OCI-LY3 (cell line): ENCODE data around the gene TMEM169.

ENCODE experiments used
- EZH2phosphoT487 ChIP-seq: fragments of 200-600 bp; shearing (Covaris generic); IDR thresholded peaks from 2 replicates; pipeline ENCODE4 v1.6.1; 2018; ENCODE audit warnings: antibody characterized with exemption, mixed run types, low read depth
- TF ChIP-seq, protein P1 (sequence below): fragments of 200-600, 300-600 bp; sonication (generic); IDR thresholded peaks from 2 replicates; pipeline ENCODE4 v1.5.1; 2014; ENCODE audit warnings: antibody characterized with exemption, low read length, low read depth

DNA sequence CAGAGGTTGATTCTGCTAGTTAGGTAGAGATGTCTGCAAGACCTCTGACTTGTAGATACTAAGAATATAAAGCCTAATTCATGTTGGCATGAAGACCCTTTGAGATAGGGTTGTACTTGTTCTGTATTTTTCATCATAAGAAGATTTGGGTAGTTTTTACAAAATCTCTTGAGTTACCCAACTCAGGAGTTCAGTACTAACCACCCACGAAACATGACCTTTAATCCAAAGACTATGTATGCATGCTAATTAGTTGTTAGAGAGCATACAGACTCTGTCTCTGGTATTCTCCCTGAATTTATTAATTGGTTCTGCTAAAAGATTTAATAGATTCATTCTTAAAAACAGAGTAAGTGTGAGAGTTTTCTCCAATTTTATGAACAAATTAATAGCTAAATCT lies 17.1 kb upstream of the TMEM169 start:
- TF ChIP-seq, protein P1, sequence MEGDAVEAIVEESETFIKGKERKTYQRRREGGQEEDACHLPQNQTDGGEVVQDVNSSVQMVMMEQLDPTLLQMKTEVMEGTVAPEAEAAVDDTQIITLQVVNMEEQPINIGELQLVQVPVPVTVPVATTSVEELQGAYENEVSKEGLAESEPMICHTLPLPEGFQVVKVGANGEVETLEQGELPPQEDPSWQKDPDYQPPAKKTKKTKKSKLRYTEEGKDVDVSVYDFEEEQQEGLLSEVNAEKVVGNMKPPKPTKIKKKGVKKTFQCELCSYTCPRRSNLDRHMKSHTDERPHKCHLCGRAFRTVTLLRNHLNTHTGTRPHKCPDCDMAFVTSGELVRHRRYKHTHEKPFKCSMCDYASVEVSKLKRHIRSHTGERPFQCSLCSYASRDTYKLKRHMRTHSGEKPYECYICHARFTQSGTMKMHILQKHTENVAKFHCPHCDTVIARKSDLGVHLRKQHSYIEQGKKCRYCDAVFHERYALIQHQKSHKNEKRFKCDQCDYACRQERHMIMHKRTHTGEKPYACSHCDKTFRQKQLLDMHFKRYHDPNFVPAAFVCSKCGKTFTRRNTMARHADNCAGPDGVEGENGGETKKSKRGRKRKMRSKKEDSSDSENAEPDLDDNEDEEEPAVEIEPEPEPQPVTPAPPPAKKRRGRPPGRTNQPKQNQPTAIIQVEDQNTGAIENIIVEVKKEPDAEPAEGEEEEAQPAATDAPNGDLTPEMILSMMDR, result no peak
- TF ChIP-seq EZH2phosphoT487, result no peak
